ENCODE data around the gene SLC22A1. TPM values are rescaled to one million over a fixed set of nuclear protein-coding genes. Genes with fewer than 3 reads are reported as not detected.
"Not testable (repeated sequence)": the region's sequence is repeated elsewhere in the genome, so short reads cannot be mapped to it uniquely, and the experiment has no call there.

Gene SLC22A1
- total RNA-seq, 1 experiment from 2014 or later = not detected

DNA sequence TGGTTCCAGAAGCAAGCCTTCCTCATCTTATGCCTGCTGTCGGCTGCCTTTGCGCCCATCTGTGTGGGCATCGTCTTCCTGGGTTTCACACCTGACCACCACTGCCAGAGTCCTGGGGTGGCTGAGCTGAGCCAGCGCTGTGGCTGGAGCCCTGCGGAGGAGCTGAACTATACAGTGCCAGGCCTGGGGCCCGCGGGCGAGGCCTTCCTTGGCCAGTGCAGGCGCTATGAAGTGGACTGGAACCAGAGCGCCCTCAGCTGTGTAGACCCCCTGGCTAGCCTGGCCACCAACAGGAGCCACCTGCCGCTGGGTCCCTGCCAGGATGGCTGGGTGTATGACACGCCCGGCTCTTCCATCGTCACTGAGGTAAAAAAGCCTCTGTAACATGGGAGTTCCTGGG is 366 bp downstream of the SLC22A1 start:
- DNase-seq (ENCODE audit: low spot score) = no peak

- no peak for DNase-seq (ENCODE audit: low spot score)
These were observed 1.1 kb downstream of the SLC22A1 start for GRCh38 chr6:160122744-160123143.

- no peak for DNase-seq (ENCODE audit: low spot score)
These were observed 2.4 kb downstream of the SLC22A1 start for GRCh38 chr6:160124007-160124406.

GRCh38 chr6:160124605-160125004 is 3.0 kb downstream of the SLC22A1 start:
- no peak for DNase-seq (ENCODE audit: low spot score)

DNA sequence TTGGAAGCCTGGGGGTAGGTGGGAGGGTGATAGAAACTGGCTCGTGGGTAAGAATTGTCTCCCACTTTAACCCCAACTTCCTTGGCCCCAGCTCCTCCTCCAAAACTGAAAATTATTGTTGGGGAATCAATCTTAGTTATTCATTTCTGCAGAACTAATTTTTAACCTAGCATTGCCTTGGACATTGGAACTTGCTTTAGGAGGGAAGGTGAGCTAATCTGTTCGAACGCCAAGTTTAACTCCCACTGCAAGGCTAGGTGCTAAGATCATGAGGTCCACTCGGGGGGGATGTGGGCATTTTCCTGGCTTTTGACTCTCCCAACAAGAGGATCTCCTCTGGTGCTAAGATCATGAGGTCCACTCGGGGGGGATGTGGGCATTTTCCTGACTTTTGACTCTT is 3.5 kb downstream of the SLC22A1 start:
- not testable (repeated sequence) for DNase-seq (ENCODE audit: low spot score)

DNA sequence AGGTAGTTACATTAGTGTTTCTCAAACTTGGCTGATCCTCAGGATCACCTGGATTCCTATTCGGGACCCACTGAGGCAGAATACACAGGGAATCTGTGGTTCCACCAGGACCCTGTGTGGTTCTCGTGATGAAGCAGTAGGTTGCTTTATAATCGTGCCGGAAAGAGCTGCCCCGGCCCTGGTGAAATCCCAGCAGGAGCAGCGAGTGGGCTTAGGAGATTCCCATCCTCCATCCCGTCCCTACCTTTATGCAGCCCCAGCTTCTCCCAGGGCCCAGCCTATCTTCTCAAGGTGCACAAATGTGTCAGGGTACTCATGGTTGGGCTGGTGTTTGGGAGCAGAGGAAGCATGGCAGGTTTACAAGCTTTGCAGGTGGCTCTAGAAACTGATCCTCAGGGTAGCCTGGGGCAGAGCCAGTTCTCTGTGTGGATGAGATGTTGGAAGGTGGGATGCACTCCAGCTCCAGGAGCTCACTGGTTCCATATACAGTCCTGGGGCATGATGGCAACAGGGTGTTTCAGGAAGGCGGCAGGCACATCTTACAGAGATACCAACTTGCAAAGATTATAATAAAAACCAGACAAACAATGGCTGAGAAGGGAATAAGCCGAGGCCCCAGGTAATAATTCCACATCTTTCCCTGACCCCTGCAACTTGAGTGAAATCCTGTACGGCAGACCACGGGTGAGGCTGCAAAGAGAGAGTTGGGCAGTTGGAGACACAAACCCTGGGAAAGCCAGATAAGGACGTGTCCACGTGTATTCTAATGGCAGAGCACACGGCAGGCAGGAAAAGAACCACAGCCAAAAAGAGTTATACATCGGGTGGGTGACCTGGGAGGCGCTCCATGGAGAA is 5.9 kb downstream of the SLC22A1 start:
- DNase-seq (ENCODE audit: low spot score) = no peak

DNA sequence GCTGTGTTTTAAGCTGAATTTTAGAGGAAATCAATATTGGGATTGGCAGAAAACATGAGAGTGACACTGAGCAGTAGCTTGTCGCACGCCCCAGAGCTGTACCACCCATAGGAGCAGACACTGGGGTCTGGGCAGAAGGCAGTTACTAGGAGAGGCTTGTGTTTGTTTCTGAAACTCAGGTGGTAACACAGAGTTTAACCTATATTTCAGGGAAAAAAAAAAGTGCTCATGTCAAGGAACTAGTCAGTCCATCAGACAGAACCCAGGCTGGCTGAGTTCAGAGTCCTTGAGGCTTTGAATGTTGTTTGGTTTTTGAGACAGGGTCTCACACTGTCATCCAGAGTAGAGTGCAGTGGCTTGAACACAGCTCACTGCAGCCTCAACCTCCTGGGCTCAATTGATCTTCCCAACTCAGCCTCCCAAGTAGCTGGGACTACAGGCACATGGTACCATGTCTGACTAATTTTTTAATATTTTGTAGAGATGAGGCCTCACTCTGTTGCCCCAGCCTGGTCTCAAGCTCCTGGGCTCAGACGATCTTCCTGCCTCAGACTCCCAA is 6.6 kb downstream of the SLC22A1 start:
- DNase-seq (ENCODE audit: low spot score) = no peak

DNA sequence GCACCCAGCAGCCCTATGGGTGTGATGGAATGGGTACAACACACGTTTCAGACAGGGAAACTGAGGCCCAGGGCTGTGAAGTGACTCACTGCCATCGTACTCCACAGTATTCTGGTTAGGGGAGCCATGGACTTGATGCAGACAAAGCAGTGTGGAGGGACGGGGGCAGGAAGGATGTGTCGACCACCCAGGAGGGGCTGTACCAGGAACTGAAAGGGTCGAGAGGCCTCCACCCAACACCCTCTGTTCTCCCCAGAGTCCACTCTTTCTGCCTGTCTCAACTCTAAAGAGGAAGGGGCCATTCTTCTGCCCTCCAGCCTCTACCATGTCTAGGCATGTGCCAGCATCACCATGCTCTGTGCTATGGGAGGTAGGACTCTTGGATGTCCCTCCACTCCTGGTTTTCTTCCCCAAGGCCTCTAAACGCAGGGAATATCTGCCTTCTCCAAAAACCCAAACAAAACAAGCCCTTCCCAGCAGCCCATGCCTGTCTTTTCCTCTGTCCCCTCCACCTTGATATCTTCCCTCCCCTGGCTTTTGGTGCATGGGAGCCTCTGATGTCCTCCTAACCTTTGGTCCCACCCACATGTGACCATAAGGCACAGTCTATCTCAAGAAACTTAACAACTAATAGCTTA is 7.4 kb downstream of the SLC22A1 start:
- no peak for DNase-seq (ENCODE audit: low spot score)

GRCh38 chr6:160129881-160130615 is 8.4 kb downstream of the SLC22A1 start:
- no peak for DNase-seq (ENCODE audit: low spot score)

DNA sequence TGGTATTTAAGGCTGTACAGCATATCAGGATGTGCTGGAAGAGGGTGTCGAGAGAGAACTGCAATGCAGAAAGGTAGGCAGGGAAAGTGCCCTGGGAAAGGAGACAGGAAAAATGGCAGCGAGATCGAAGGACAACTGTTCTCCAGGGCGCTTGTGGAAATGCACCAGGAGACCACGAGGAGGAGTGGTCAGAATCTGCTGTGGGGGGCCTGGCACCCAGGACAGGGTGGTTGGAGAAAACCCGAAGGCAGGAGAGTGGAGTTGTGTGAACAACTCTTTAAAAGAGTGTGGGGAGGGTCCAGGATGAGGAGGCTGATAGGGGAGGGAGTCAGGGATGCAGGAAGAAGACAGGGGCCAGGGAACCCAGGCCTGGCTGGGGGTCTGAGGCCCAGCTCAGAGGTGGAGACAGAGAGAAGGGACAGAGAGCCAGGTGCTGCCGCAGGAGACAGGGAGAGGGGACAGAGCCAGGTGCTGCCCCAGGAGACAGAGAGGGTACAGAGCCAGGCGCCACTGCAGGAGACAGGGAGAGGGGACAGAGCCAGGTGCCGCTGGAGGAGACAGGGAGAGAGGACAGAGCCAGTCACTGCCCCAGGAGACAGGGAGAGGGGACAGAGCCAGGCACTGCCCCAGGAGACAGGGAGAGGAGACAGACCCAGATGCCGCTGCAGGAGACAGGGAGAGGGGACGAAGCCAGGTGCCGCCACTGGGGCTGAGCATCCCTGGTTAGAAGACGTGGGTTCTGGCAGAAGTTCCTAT is 9.3 kb downstream of the SLC22A1 start:
- DNase-seq (ENCODE audit: low spot score) = no peak

DNA sequence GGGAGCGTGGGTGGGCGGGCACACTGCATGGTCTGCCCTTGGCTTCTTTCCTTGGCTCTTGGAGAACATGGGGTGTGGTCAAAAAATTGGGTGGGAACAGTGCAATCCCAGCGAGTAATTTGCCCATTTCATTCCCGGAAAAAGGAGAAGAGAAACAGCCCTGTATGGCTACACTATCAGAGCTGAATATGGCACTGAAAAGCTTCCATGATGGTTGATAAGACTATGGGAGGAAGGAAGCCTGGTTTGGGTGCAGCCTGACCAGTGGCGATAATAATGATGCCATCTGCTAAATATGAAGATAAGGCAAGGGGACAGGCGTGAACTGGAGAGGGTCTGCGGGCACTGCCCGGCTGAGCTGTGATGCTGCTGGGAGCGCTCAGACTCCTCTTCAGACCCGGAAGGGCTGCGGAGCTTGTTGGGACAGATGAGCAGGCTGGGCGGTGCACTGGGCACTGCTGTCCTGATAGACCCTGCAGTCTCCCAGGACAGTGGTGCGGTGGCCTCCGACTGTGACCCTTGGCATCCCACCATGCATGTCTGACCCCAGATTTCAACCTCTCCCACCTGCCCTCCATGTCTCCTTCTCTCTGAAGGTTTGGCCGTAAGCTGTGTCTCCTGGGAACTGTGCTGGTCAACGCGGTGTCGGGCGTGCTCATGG is 10.2 kb downstream of the SLC22A1 start:
- no peak for DNase-seq (ENCODE audit: low spot score)

GRCh38 chr6:160132297-160132637 is 10.7 kb downstream of the SLC22A1 start:
- no peak for DNase-seq (ENCODE audit: low spot score)

DNA sequence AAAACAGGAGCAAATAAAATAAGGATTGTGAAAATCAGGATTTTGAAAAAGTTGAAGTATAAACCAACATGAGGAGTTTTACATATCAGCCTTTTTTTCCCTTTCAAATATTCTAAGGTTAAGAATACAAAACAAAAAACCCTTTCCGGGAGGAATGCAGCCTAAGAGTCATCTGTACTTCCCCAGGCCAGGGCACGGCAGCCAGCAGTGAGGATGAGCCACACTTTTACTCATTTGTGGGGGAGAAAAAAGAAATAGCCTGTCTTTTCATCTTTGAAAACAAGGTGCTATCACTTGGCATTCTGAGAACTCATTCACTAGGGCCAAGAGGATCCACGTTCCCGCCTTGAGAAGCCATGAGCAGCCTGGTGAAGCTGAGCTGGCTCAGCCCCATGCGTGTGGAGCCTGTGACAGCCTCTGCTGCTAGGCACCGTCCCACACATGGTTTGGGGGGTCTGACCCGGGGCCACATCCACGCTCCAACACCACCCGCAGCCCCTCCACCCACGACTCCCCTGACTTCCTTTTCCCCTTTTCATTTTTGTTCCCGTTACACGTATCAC is 11.2 kb downstream of the SLC22A1 start:
- DNase-seq (ENCODE audit: low spot score) = no peak

DNA sequence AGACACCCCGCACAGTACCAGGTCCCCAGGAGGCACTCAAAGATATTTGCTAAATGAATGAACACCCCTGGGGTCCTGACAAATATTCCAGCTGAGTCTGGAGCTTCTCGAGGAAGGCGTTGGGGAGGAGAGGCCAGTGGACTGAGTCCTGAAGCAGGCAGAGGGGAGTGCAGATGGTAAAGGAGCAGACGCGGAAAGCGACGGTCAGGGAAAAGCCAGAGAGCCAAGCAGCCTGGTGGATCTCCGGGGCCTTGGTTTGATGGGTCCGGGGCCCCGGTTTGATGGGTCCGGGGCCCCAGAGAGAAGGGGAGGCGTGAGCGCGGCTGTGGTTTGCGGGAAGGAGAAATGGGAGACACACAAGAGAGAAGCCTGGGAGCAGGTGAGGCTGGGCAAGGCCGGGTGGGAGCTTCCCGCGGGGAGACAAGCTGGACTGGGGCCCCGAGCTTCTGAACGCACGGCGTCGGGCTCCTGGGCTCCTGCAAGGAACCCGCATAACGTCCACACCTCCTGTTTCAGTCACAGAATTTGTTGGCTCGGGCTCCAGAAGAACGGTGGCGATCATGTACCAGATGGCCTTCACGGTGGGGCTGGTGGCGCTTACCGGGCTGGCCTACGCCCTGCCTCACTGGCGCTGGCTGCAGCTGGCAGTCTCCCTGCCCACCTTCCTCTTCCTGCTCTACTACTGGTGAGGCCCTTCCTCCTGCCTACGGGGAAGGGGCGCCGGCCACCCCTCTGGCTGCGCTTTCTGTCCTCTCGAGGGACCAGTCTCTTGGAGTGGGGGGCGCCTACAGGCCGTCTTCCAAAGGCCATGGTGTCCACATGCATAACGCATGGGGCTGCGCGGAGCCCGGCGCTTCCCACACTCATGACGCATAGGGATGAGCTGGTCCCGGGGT is 12.1 kb downstream of the SLC22A1 start:
- no peak for DNase-seq (ENCODE audit: low spot score)

- DNase-seq (ENCODE audit: low spot score) = not testable (repeated sequence)
These were observed 12.7 kb downstream of the SLC22A1 start for GRCh38 chr6:160134337-160134751.

DNA sequence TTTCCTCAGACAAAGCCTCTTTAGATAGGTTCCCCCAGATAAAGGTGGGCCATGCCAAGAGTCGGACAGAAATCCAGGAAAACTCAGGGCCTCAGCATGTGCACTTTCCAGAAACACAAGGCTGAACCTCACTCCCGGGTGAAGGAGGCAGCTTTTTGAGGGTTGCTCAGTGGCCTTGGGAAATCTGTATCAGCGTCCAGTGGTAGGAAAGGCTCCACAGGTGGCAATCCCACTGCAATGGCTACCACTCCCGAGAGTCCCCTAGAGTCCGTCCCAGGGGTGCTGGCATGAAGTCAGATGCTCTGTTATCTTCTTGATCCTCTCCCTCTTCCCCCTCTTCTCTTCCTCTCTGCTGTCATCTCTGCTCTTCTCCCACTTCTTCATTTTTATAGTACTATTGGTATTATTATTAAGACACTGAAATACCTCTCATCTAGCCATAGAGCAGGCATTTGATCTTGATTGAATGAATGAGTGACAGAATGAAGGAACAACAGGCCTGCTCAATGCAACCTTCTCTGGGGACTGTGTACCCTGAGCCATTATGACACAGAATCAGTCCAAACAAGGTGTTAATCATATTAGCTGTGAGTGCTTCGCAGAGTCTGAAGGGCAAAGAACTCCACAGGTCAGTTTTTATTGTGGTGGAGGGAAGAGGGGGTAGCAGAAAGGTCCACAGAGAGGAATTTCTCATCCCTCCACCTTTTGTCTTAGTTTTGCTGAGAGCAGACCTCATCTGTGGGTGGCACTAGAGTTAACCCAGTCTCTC is 13.3 kb downstream of the SLC22A1 start:
- DNase-seq (ENCODE audit: low spot score) = no peak

DNA sequence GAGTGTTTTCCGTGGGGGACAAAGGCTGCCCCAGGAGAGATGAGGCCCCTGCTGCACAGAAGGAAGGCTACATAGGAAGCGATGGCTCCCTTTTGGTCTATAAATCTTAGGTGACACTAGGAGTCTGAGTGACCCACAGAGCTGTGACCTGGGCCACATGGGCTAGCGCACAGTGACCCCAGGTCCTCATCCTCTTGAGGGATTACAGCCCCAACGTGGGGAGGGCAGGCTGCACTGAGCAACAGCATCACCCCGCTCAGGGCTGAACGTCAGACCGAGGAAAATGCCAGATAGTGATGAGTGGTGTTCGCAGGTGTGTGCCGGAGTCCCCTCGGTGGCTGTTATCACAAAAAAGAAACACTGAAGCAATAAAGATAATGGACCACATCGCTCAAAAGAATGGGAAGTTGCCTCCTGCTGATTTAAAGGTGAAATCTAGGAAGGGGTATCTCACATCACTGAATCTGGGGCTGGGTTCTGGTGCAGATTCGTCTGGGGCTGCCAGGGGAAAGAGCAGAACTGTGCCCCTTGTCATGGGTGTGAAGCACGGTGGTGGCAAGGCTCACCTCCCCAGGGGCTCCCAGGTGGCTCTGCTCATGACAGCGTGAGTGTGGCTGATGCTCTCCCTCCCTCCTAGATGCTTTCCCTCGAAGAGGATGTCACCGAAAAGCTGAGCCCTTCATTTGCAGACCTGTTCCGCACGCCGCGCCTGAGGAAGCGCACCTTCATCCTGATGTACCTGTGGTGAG is 14.5 kb downstream of the SLC22A1 start:
- DNase-seq (ENCODE audit: low spot score) = no peak

Measured in H4 (cell line).